Activated CD8-positive, alpha-beta memory T cell treated with anti-CD3 and anti-CD28 coated beads, Interleukin-2, amount 50 U/mL, for 4 hours (primary cell): ENCODE measurements around the gene OR2K2.
"Not testable (repeated sequence)": the region's sequence is repeated elsewhere in the genome, so short reads cannot be mapped to it uniquely, and the experiment has no call there.

Experiments used
- DNase-seq: peaks from one replicate; pipeline ENCODE4 v3.0.0-alpha.2; 2020

The OR2K2 gene

GRCh38 chr9:111330124-111330523 lies at the start of gene OR2K2:
Gene OR2K2 (minus strand): TSS chr9:111330224. CDS start chr9:111328433, 1,791 bp downstream.
- DNase-seq = no peak

GRCh38 chr9:111375817-111376564 lies 46.0 kb upstream of the OR2K2 start:
- no peak for DNase-seq

GRCh38 chr9:111375062-111375461 lies 45.0 kb upstream of the OR2K2 start:
- no peak for DNase-seq

- DNase-seq = no peak
Observed at GRCh38 chr9:111372297-111372696, 42.3 kb upstream of the OR2K2 start.

- DNase-seq = no peak
Observed at GRCh38 chr9:111366978-111367377, 37.0 kb upstream of the OR2K2 start.

GRCh38 chr9:111362526-111362925 lies 32.5 kb upstream of the OR2K2 start:
- no peak for DNase-seq

GRCh38 chr9:111360881-111361280 lies 30.9 kb upstream of the OR2K2 start:
- no peak for DNase-seq

GRCh38 chr9:111356481-111357244 lies 26.6 kb upstream of the OR2K2 start:
- DNase-seq = no peak

- no peak for DNase-seq
Observed at GRCh38 chr9:111352545-111352944, 22.5 kb upstream of the OR2K2 start.

- no peak for DNase-seq
Observed at GRCh38 chr9:111350556-111350955, 20.5 kb upstream of the OR2K2 start.

- DNase-seq = no peak
Observed at GRCh38 chr9:111349766-111350165, 19.7 kb upstream of the OR2K2 start.

GRCh38 chr9:111348821-111349271 lies 18.8 kb upstream of the OR2K2 start:
- no peak for DNase-seq

- not testable (repeated sequence) for DNase-seq
Observed at GRCh38 chr9:111334318-111334863, 4.4 kb upstream of the OR2K2 start.

- no peak for DNase-seq
Observed at GRCh38 chr9:111320631-111321030, 9.4 kb downstream of the OR2K2 start.

- no peak for DNase-seq
Observed at GRCh38 chr9:111316796-111317195, 13.2 kb downstream of the OR2K2 start.

GRCh38 chr9:111305914-111306313 lies 24.1 kb downstream of the OR2K2 start:
- DNase-seq = no peak

- not testable (repeated sequence) for DNase-seq
Observed at GRCh38 chr9:111304000-111304399, 26.0 kb downstream of the OR2K2 start.

- DNase-seq = no peak
Observed at GRCh38 chr9:111301195-111301594, 28.8 kb downstream of the OR2K2 start.

- no peak for DNase-seq
Observed at GRCh38 chr9:111300140-111300735, 29.8 kb downstream of the OR2K2 start.

GRCh38 chr9:111299599-111299966 lies 30.4 kb downstream of the OR2K2 start:
- DNase-seq = not testable (repeated sequence)

- no peak for DNase-seq
Observed at GRCh38 chr9:111298731-111299598, 31.1 kb downstream of the OR2K2 start.

GRCh38 chr9:111298111-111298510 lies 31.9 kb downstream of the OR2K2 start:
- no peak for DNase-seq
